K562 (cell line): Measurements from ENCODE around the gene SPATA21. TPM values are rescaled to one million over a fixed set of nuclear protein-coding genes. Genes with fewer than 3 reads are reported as not detected.

Source experiments
- ATAC-seq: fragments of 200-7000 bp; cut with Tn5 transposase; 3 replicates; pipeline ENCODE4 v1.9.1; 2020; ENCODE audit warnings: moderate library complexity
- BruUV-seq: library from RNA; stranded (reverse); fragments of 400-500 nt; replicated peaks from 2 replicates; lab custom pipeline; 2021; lab: Mats Ljungman, UMichigan
- CTCF ChIA-PET: fragments of 300-600 bp; formaldehyde crosslinking; extraction: SDS; loops from one replicate; lab custom pipeline; 2021; ENCODE audit warnings: low intra/inter-chr PET ratio; lab: Yijun Ruan, JAX
- POLR2A ChIA-PET: fragments of 300-600, 350-650 bp; sonication (Branson Sonifier 250); formaldehyde crosslinking; extraction: SDS; loops from one replicate; lab custom pipeline; 2021; ENCODE audit warnings: antibody characterized with exemption, inconsistent platforms; lab: Yijun Ruan, JAX
- DNase-seq, 4 experiments: peaks; one replicate each; pipeline versions ENCODE4 v3.0.0 to v3.0.0-alpha.2; 2011 to 2018; ENCODE audit warnings: low spot score in 3 of 4, mixed read lengths in 3 of 4; ENCODE audit errors: extremely low read depth in 1 of 4
- FAIRE-seq: peaks from 2 replicates; lab custom pipeline; 2011; peaks lifted over from hg19 to GRCh38; lab: Jason Lieb, UNC
- H2AFZ ChIP-seq: 2 replicates; pipeline ENCODE4 v1.6.0; 2011; ENCODE audit warnings: low read depth, low read length, control low read depth, inconsistent platforms
- H3K27ac ChIP-seq: fragments of 200-600 bp; 3 replicates; pipeline ENCODE4 v1.8.0; 2011; ENCODE audit warnings: low read depth, mild to moderate bottlenecking, control low read depth, inconsistent platforms, low read length, moderate library complexity, mixed read lengths; ENCODE audit errors: extremely low read depth
- H3K27me3 ChIP-seq, 2 experiments: fragments of 300-600 bp in 1 of 2; 2 replicates in 1 of 2; 3 replicates in 1 of 2; pipeline versions ENCODE4 v1.6.0 to v1.8.0; 2011; ENCODE audit warnings: inconsistent platforms in 2 of 2, low read length in 2 of 2, mild to moderate bottlenecking in 1 of 2, mixed read lengths in 1 of 2, moderate library complexity in 1 of 2; ENCODE audit not compliant: control insufficient read depth in 2 of 2, insufficient read depth in 2 of 2
- H3K36me3 ChIP-seq: fragments of 300-600 bp; 3 replicates; pipeline ENCODE4 v1.8.0; 2011; ENCODE audit warnings: mild to moderate bottlenecking, low read length, inconsistent platforms; ENCODE audit not compliant: control insufficient read depth, insufficient read depth
- H3K4me1 ChIP-seq, 2 experiments: fragments of 200-600 bp in 1 of 2; replicated peaks in 1 of 2; 2 replicates in 1 of 2; 3 replicates in 1 of 2; pipeline versions ENCODE4 v1.5.1 to v1.8.0; 2011; ENCODE audit warnings: inconsistent platforms in 2 of 2, low read length in 2 of 2, mild to moderate bottlenecking in 1 of 2, mixed read lengths in 1 of 2, moderate library complexity in 1 of 2; ENCODE audit not compliant: control insufficient read depth in 2 of 2, insufficient read depth in 2 of 2
- H3K4me2 ChIP-seq: 2 replicates; pipeline ENCODE4 v1.6.1; 2011; ENCODE audit warnings: low read length, control low read depth, inconsistent platforms, mixed read lengths; ENCODE audit not compliant: insufficient read depth
- H3K4me3 ChIP-seq: fragments of 200-600 bp; sonication (generic), shearing (Covaris generic); 2 replicates; pipeline ENCODE4 v1.5.1; 2016; ENCODE audit warnings: control low read depth, inconsistent platforms
- H3K79me2 ChIP-seq: fragments of 200-600 bp; 3 replicates; pipeline ENCODE4 v1.8.0; 2011; ENCODE audit warnings: low read length, inconsistent platforms; ENCODE audit not compliant: control insufficient read depth, insufficient read depth
- H3K9ac ChIP-seq, 2 experiments: 2 replicates each; pipeline versions ENCODE4 v1.6.0 to v1.6.1; 2011; ENCODE audit warnings: low read depth in 2 of 2, low read length in 2 of 2, control low read depth in 1 of 2, inconsistent platforms in 1 of 2, mild to moderate bottlenecking in 1 of 2, mixed read lengths in 1 of 2; ENCODE audit not compliant: insufficient read depth in 1 of 2
- H3K9me1 ChIP-seq: one replicate; pipeline ENCODE4 v1.6.0; 2011; ENCODE audit warnings: inconsistent platforms, mild to moderate bottlenecking, low read length, moderate library complexity; ENCODE audit not compliant: control insufficient read depth, insufficient read depth
- H3K9me3 ChIP-seq: replicated peaks from 2 replicates; pipeline ENCODE4 v1.5.1; 2011; ENCODE audit warnings: low read depth, low read length, inconsistent platforms; ENCODE audit not compliant: control insufficient read depth, insufficient read depth
- H4K20me1 ChIP-seq: replicated peaks from 2 replicates; pipeline ENCODE4 v1.6.1; 2011; ENCODE audit warnings: low read length, inconsistent platforms, mixed read lengths; ENCODE audit not compliant: control insufficient read depth, insufficient read depth
- JUN ChIP-seq, 2 experiments: sonication (generic) in 1 of 2; formaldehyde crosslinking in 1 of 2; IDR thresholded peaks; 2 replicates each; pipeline versions ENCODE4 v1.6.1 to v1.8.0; 2012 to 2022; ENCODE audit warnings: borderline replicate concordance in 2 of 2, mild to moderate bottlenecking in 2 of 2, improper control_type of control experiment in 1 of 2, low read depth in 1 of 2, low read length in 1 of 2, missing genetic modification reagents in 1 of 2
- NBN ChIP-seq: fragments of 450-650 bp; IDR thresholded peaks from 2 replicates; pipeline ENCODE4 v1.6.1; 2016; ENCODE audit warnings: low read depth, mild to moderate bottlenecking
- NR2C1 ChIP-seq, 2 experiments: fragments of 450-650 bp; IDR thresholded peaks; 2 replicates each; pipeline ENCODE4 v1.6.1; 2017; ENCODE audit warnings: mild to moderate bottlenecking in 2 of 2, antibody characterized with exemption in 1 of 2, inconsistent platforms in 1 of 2, missing compliant biosample characterization in 1 of 2, missing genetic modification characterization in 1 of 2
- POLR2A ChIP-seq: fragments of 450-650 bp; conservative IDR thresholded peaks from 2 replicates; pipeline ENCODE4 v1.6.1; 2016
- POLR2AphosphoS2 ChIP-seq: IDR thresholded peaks from 2 replicates; pipeline ENCODE4 v1.6.1; 2012; ENCODE audit warnings: low read length, improper control_type of control experiment
- POLR2G ChIP-seq: fragments of 200-400 bp; formaldehyde crosslinking; IDR thresholded peaks from 2 replicates; pipeline ENCODE4 v1.6.1; 2017; ENCODE audit warnings: low read depth, mild to moderate bottlenecking, antibody characterized with exemption, low read length, moderate library complexity
- RBM25 ChIP-seq: fragments of 200-400 bp; formaldehyde crosslinking; IDR thresholded peaks from 2 replicates; pipeline ENCODE4 v1.6.1; 2018; ENCODE audit warnings: low read length, low read depth, moderate library complexity; ENCODE audit not compliant: severe bottlenecking
- SMARCB1 ChIP-seq: IDR thresholded peaks from 2 replicates; pipeline ENCODE4 v1.6.1; 2011; ENCODE audit warnings: improper control_type of control experiment, low read depth; ENCODE audit not compliant: insufficient read length
- TCF7 ChIP-seq: sonication (generic); IDR thresholded peaks from 2 replicates; pipeline ENCODE4 v1.6.1; 2016; ENCODE audit warnings: antibody characterized with exemption, borderline replicate concordance
- YY1 ChIP-seq, 3 experiments: IDR thresholded peaks; 2 replicates each; pipeline ENCODE4 v1.6.1; 2011; ENCODE audit warnings: low read length in 2 of 3, mild to moderate bottlenecking in 2 of 3, moderate library complexity in 2 of 3, borderline replicate concordance in 1 of 3, control low read depth in 1 of 3, low read depth in 1 of 3; ENCODE audit not compliant: insufficient read depth in 3 of 3, insufficient replicate concordance in 2 of 3, control insufficient read depth in 1 of 3, insufficient read length in 1 of 3; ENCODE audit errors: extremely low read depth in 1 of 3
- ZNF699 ChIP-seq: fragments of 250-450 bp; sonication (Bioruptor Pico); IDR thresholded peaks from 2 replicates; pipeline ENCODE4 v1.8.0; 2021; ENCODE audit warnings: mild to moderate bottlenecking, moderate library complexity; ENCODE audit not compliant: insufficient replicate concordance
- WGBS: fragments of 100-300 bp; shearing (Covaris generic); methylation state at CpG from one replicate; pipeline ENCODE4 v1.1.6; 2016; ENCODE audit warnings: low coverage, mixed read lengths; ENCODE audit not compliant: insufficient coverage; ENCODE audit errors: missing lambda C conversion rate; 5-methylcytosine and 5-hydroxymethylcytosine counted together
- in situ Hi-C: fragments of 300-500 bp; cut with MboI; formaldehyde crosslinking; loops from 4 replicates; pipeline ENCODE4 v1.15.0; 2018; ENCODE audit warnings: inconsistent platforms, mixed read lengths
- intact Hi-C: fragments of 100-400 bp; cut with micrococcal nuclease; formaldehyde crosslinking; loops from 2 replicates; pipeline ENCODE4 v1.14.2; 2022
- polyA plus RNA-seq, 8 experiments: library from polyadenylated mRNA; depleted of rRNA in 4 of 8; stranded (reverse) in 5 of 8; unstranded in 3 of 8; fragments of >200 nt; fragmentation: Nextera tagmentation in 2 of 8; fragmentation: Illumina TruSeq in 1 of 8; extraction: Ambion mirVana in 2 of 8; extraction: Trizol in 1 of 8; gene quantifications; 2 replicates each; pipeline versions ENCODE4 v1.2.1 to v1.2.3, GENCODE V29; 2011 to 2014; ENCODE audit warnings: inconsistent platforms in 1 of 8, missing spikeins in 1 of 8
- total RNA-seq, 7 experiments: library from RNA; depleted of rRNA in 6 of 7; stranded (reverse); fragments of >200 nt in 6 of 7; fragmentation: Illumina TruSeq in 2 of 7; extraction: Trizol in 2 of 7; gene quantifications; 2 replicates each; pipeline versions ENCODE4 v1.2.1 to v1.2.3, GENCODE V29; 2011 to 2021; ENCODE audit warnings: low replicate concordance in 1 of 7
- TF ChIP-seq, protein P1 (sequence below): fragments of 200-800 bp; sonication (Bioruptor generic); IDR thresholded peaks from 2 replicates; pipeline ENCODE4 v1.6.1; 2017; ENCODE audit warnings: missing genetic modification characterization, missing compliant biosample characterization

SPATA21 gene
- total and polyA plus RNA-seq, 9 of the 15 experiments (the other 6 are each of a cell fraction or from before 2014, with no cell fraction given) = 0.10 to 0.36 (median 0.13) TPM; not detected in 3

GRCh38 chr1:16396591-16396990, 40.6 kb downstream of the SPATA21 start:
- intact Hi-C loops = no loop called here

DNA sequence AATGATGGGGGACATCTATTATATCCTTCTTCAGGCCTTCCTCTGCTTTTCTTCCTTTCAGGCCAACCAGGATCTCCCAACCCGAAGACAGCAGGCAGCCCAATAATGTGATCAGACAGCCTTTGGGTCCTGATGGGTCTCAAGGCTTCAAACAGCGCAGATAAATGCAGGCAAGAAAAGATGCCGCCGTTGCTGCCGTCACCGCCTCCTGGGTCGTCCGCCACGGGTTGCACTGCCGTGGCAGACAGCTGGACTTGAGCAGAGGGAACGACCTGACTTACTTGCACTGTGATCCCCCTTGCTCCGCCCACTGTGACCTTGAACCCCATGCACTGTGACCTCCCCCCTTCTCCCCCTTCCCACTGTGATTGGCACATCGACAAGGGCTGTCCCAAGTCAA, 42.2 kb downstream of the SPATA21 start:
- H3K9ac ChIP-seq = no peak overlapping the region
- H3K27ac ChIP-seq = no peak overlapping the region
- no peaks in the 10 kb centered on the region for H3K9me3 ChIP-seq
- no peak overlapping the region for H3K4me2 ChIP-seq
- peaks cover 22% of the 10 kb centered on the region; the same call in 1 of the 2 replicates for H4K20me1 ChIP-seq
- BruUV-seq = no TSS peak
- ChIA-PET POLR2A (no interaction called here), CTCF (no interaction called here)
- H3K4me3 ChIP-seq = no peak overlapping the region
- intact Hi-C loops (no loop called here), in situ Hi-C loops (no loop called here)
- ATAC-seq (no peak), DNase-seq (peak in 1 of 4 experiments; percentile 30), FAIRE-seq (no peak)
- H3K27me3 ChIP-seq = no peaks in the 10 kb centered on the region
- TF ChIP-seq NR2C1 (IDR thresholded peaks at IDR 0.05) = no peak
- 0 out of 2 replicates have a peak, but pooled peaks have one; percentile 22 for TF ChIP-seq NR2C1 (tag; IDR thresholded peaks at IDR 0.05)
- no peak for TF ChIP-seq RBM25
- TF ChIP-seq, protein P1, sequence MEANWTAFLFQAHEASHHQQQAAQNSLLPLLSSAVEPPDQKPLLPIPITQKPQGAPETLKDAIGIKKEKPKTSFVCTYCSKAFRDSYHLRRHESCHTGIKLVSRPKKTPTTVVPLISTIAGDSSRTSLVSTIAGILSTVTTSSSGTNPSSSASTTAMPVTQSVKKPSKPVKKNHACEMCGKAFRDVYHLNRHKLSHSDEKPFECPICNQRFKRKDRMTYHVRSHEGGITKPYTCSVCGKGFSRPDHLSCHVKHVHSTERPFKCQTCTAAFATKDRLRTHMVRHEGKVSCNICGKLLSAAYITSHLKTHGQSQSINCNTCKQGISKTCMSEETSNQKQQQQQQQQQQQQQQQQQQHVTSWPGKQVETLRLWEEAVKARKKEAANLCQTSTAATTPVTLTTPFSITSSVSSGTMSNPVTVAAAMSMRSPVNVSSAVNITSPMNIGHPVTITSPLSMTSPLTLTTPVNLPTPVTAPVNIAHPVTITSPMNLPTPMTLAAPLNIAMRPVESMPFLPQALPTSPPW (CRISPR knock-in tag) = 0 out of 2 replicates have a peak, but pooled peaks have one; percentile 19
- no peak for TF ChIP-seq YY1 (IDR thresholded peaks at IDR 0.05; ENCODE audit: borderline replicate concordance in 1 of 3, control insufficient read depth in 1 of 3, extremely low read depth in 1 of 3, insufficient read depth in 3 of 3, insufficient read length in 1 of 3, insufficient replicate concordance in 2 of 3, low read depth in 1 of 3, low read length in 2 of 3)
- TF ChIP-seq JUN (IDR thresholded peaks at IDR 0.05; ENCODE audit: borderline replicate concordance, low read depth, low read length) = no peak
- no peak for TF ChIP-seq JUN (CRISPR knock-in tag; IDR thresholded peaks at IDR 0.05; ENCODE audit: borderline replicate concordance)
- no peak for TF ChIP-seq NBN
- TF ChIP-seq SMARCB1 = no peak
- no peak for TF ChIP-seq ZNF699 (CRISPR knock-in tag)
- peaks cover 13% of the 10 kb centered on the region for H3K9me1 ChIP-seq
- no peak overlapping the region for H2AFZ ChIP-seq
- peaks cover 73% of the 10 kb centered on the region for H3K36me3 ChIP-seq
- H3K4me1 ChIP-seq = peaks cover 10 to 17% of the 10 kb centered on the region in 2 experiments; a peak in 4 of 5 replicates
- peaks cover 38% of the 10 kb centered on the region for H3K79me2 ChIP-seq
- WGBS = 87% methylated on average over 13 of the region's 13 CpGs

More at GRCh38 chr1:16396591-16396990, 40.6 kb downstream of the SPATA21 start:
- Histone ChIP-seq H3K9ac (peak overlapping the region in 1 of 2 experiments; percentile 7; a peak in 1 of 4 replicates), H3K9me1 (peaks cover 6% of the 10 kb centered on the region), H3K4me1 (peaks cover 2 to 7% of the 10 kb centered on the region in 2 experiments; a peak in 3 of 5 replicates), H3K4me3 (no peak overlapping the region), H2AFZ (no peak overlapping the region), H4K20me1 (peaks cover 14% of the 10 kb centered on the region; the same call in 1 of the 2 replicates), H3K27me3 (no peaks in the 10 kb centered on the region), H3K9me3 (no peaks in the 10 kb centered on the region), H3K4me2 (no peak overlapping the region), H3K36me3 (peaks cover 70% of the 10 kb centered on the region), H3K79me2 (peaks cover 22% of the 10 kb centered on the region), H3K27ac (no peak overlapping the region; the same call in 2 of the 3 replicates)
- TF ChIP-seq TCF7 (no peak), POLR2G (0 out of 2 replicates have a peak, but pooled peaks have one; percentile 47), POLR2A (0 out of 2 replicates have a peak, but pooled peaks have one; percentile 24), POLR2AphosphoS2 (0 out of 2 replicates have a peak, but pooled peaks have one; percentile 39)
- in situ Hi-C loops = no loop called here
- ChIA-PET POLR2A (interaction anchor here (0.6 kb wide), 3 partner anchors 15 to 217 kb away, joined by 3 to 4 read pairs (median 3); no protein-coding TSS in a partner anchor), CTCF (no interaction called here)
- ATAC-seq = no peak
- FAIRE-seq = peak; percentile 19
- WGBS = 88% methylated on average over 7 of the region's 7 CpGs
- no peak for DNase-seq
- no TSS peak for BruUV-seq
